GM23338 (cell line): ENCODE results near the gene BAD. TPM values are rescaled to one million over a fixed set of nuclear protein-coding genes. Genes with fewer than 3 reads are reported as not detected.

ENCODE experiments used
- ATAC-seq: fragments of 200-7000 bp; cut with Tn5 transposase; 3 replicates; pipeline ENCODE4 v1.9.1; 2020
- DNase-seq: peaks from one replicate; pipeline ENCODE4 v3.0.0-alpha.2; 2015; ENCODE audit warnings: low spot score
- H2AFZ ChIP-seq: fragments of 200-600 bp; sonication (generic); 2 replicates; pipeline ENCODE4 v1.8.0; 2016; ENCODE audit warnings: antibody characterized with exemption, mild to moderate bottlenecking, moderate library complexity
- H3F3A ChIP-seq: fragments of 200-600 bp; sonication (generic); replicated peaks from 2 replicates; pipeline ENCODE4 v1.8.0; 2017; ENCODE audit warnings: antibody characterized with exemption, mixed run types, low read depth
- H3K27ac ChIP-seq: fragments of 200-600 bp; sonication (generic); 2 replicates; pipeline ENCODE4 v1.6.1; 2016; ENCODE audit warnings: low read depth
- H3K27me3 ChIP-seq: fragments of 200-600 bp; sonication (generic); 2 replicates; pipeline ENCODE4 v1.8.0; 2016; ENCODE audit warnings: mild to moderate bottlenecking, mixed run types, moderate library complexity; ENCODE audit not compliant: insufficient read depth
- H3K36me3 ChIP-seq: fragments of 200-600 bp; sonication (generic); 2 replicates; pipeline ENCODE4 v1.8.0; 2016; ENCODE audit warnings: mild to moderate bottlenecking; ENCODE audit not compliant: insufficient read depth
- H3K4me1 ChIP-seq: fragments of 200-600 bp; sonication (generic); 2 replicates; pipeline ENCODE4 v1.8.0; 2016; ENCODE audit warnings: mild to moderate bottlenecking, moderate library complexity; ENCODE audit not compliant: insufficient read depth
- H3K4me2 ChIP-seq: fragments of 200-600 bp; sonication (generic); 2 replicates; pipeline ENCODE4 v1.7.1; 2017; ENCODE audit warnings: mixed run types
- H3K4me3 ChIP-seq: fragments of 200-600 bp; sonication (generic); 2 replicates; pipeline ENCODE4 v1.6.1; 2016; ENCODE audit warnings: mixed run types
- H3K79me2 ChIP-seq: fragments of 200-600 bp; sonication (generic); replicated peaks from 2 replicates; pipeline ENCODE4 v1.8.0; 2017; ENCODE audit warnings: mild to moderate bottlenecking; ENCODE audit not compliant: insufficient read depth
- H3K9me2 ChIP-seq: fragments of 200-600 bp; sonication (generic); 2 replicates; pipeline ENCODE4 v1.8.0; 2017; ENCODE audit not compliant: insufficient read depth
- H4K20me1 ChIP-seq: fragments of 200-600 bp; sonication (generic); replicated peaks from 2 replicates; pipeline ENCODE4 v1.8.0; 2017; ENCODE audit warnings: mild to moderate bottlenecking; ENCODE audit not compliant: insufficient read depth
- H3K27ac Mint-ChIP-seq: 2 replicates; pipeline ENCODE4 v1.8.0; 2020; ENCODE audit warnings: inconsistent platforms, mild to moderate bottlenecking, moderate library complexity, mixed read lengths
- H3K27me3 Mint-ChIP-seq: 3 replicates; pipeline ENCODE4 v1.8.0; 2022; ENCODE audit warnings: low read depth, mild to moderate bottlenecking, moderate library complexity, mixed read lengths, inconsistent platforms; ENCODE audit not compliant: insufficient read depth, poor library complexity
- H3K36me3 Mint-ChIP-seq: 3 replicates; pipeline ENCODE4 v1.8.0; 2021; ENCODE audit warnings: low read depth, mild to moderate bottlenecking, inconsistent platforms, moderate library complexity, mixed read lengths
- H3K4me1 Mint-ChIP-seq: 3 replicates; pipeline ENCODE4 v1.8.0; 2020; ENCODE audit warnings: mild to moderate bottlenecking, inconsistent platforms, mixed read lengths
- H3K4me3 Mint-ChIP-seq: 3 replicates; pipeline ENCODE4 v1.8.0; 2021; ENCODE audit warnings: moderate library complexity, mild to moderate bottlenecking, inconsistent platforms, mixed read lengths
- H3K9me3 Mint-ChIP-seq: 3 replicates; pipeline ENCODE4 v1.8.0; 2020; ENCODE audit warnings: moderate library complexity, mild to moderate bottlenecking, inconsistent platforms, mixed read lengths
- CREB1 ChIP-seq: fragments of 250-450 bp; sonication (Bioruptor Pico); IDR thresholded peaks from 2 replicates; pipeline ENCODE4 v1.5.0; 2020; ENCODE audit warnings: low read depth, mild to moderate bottlenecking, moderate library complexity
- EZH2 ChIP-seq: fragments of 200-600 bp; sonication (generic); IDR thresholded peaks from one replicate; pipeline ENCODE4 v1.8.0; 2017; ENCODE audit warnings: antibody characterized with exemption, mild to moderate bottlenecking, low read depth; ENCODE audit not compliant: unreplicated experiment
- EZH2phosphoT487 ChIP-seq: fragments of 200-600 bp; sonication (generic); IDR thresholded peaks from one replicate; pipeline ENCODE4 v1.8.1; 2018; ENCODE audit warnings: antibody characterized with exemption; ENCODE audit not compliant: unreplicated experiment
- JUNB ChIP-seq: IDR thresholded peaks from one replicate; pipeline ENCODE4 v1.6.1; 2016; ENCODE audit warnings: antibody characterized with exemption; ENCODE audit not compliant: unreplicated experiment
- NANOG ChIP-seq: IDR thresholded peaks from 2 replicates; pipeline ENCODE4 v1.6.1; 2016; ENCODE audit warnings: antibody characterized with exemption, borderline replicate concordance
- POLR2AphosphoS5 ChIP-seq: IDR thresholded peaks from 2 replicates; pipeline ENCODE4 v1.6.1; 2016; ENCODE audit warnings: antibody characterized with exemption, low read depth
- STAT1 ChIP-seq: IDR thresholded peaks from one replicate; pipeline ENCODE4 v1.6.1; 2016; ENCODE audit warnings: antibody characterized with exemption; ENCODE audit not compliant: unreplicated experiment
- ZNF114 ChIP-seq: fragments of 250-450 bp; sonication (Bioruptor Pico); IDR thresholded peaks from 2 replicates; pipeline ENCODE4 v1.5.0; 2020; ENCODE audit warnings: mild to moderate bottlenecking, moderate library complexity
- ZNF331 ChIP-seq: fragments of 250-450 bp; sonication (Bioruptor Pico); IDR thresholded peaks from 2 replicates; pipeline ENCODE4 v1.5.0; 2020; ENCODE audit warnings: low read depth, mild to moderate bottlenecking, moderate library complexity
- polyA plus RNA-seq: library from polyadenylated mRNA; unstranded; fragments of >200 nt; fragmentation: Nextera tagmentation; extraction: Ambion mirVana; gene quantifications from 2 replicates; pipeline ENCODE4 v1.2.1, GENCODE V29; 2016
- total RNA-seq: library from RNA; depleted of rRNA; stranded (reverse); fragments of >200 nt; shearing (Covaris generic); gene quantifications from 2 replicates; pipeline ENCODE4 v1.2.3, GENCODE V29; 2014
- TF ChIP-seq, protein P1 (sequence below): IDR thresholded peaks from one replicate; pipeline ENCODE4 v1.6.1; 2018; ENCODE audit warnings: antibody characterized with exemption; ENCODE audit not compliant: unreplicated experiment
- TF ChIP-seq, protein P2 (sequence below): fragments of 250-450 bp; sonication (Bioruptor Pico); IDR thresholded peaks from 2 replicates; pipeline ENCODE4 v1.5.0; 2020; ENCODE audit warnings: mild to moderate bottlenecking, moderate library complexity
- TF ChIP-seq, protein P3 (sequence below), 2 experiments: fragments of 200-600 bp in 1 of 2; sonication (generic) in 1 of 2; conservative IDR thresholded peaks; 2 replicates each; pipeline versions ENCODE4 v1.5.1 to v1.6.1; 2016 to 2017; ENCODE audit warnings: antibody characterized with exemption in 2 of 2, low read depth in 2 of 2, mild to moderate bottlenecking in 2 of 2, moderate library complexity in 1 of 2
- TF ChIP-seq, protein P4 (sequence below): IDR thresholded peaks from 2 replicates; pipeline ENCODE4 v1.6.1; 2016; ENCODE audit warnings: antibody characterized with exemption

BAD gene
- total and polyA plus RNA-seq, 2 experiments from 2014 or later = 46.3 to 46.4 TPM

DNA sequence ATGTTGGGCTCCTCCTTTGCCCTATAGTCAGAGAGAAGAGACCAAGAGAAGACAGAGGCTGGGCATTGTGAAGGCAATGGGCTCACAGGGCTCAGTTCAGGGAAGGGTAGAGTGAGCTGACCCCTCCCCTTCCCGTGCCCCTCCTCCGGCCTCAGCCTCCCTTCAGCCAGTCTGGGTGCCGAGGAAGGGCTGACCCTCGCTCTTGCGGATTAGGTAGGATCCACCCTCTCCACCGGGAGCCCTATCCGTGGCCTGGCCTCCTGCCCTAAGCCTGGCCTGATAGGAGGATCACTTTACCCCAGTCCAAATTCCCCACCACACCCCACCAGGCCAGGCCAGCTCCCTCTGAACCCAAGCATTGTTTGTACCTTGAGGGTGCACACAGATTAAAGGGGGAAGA, 35.9 kb downstream of the BAD start:
- peak overlapping the region; percentile 100; the same call in 1 of the 2 replicates for H3K4me3 ChIP-seq
- H3K79me2 ChIP-seq = peaks cover 36% of the 10 kb centered on the region
- H3K4me1 ChIP-seq = peaks cover 38% of the 10 kb centered on the region
- peak overlapping the region; percentile 100 for H3K4me2 ChIP-seq
- peak overlapping the region; percentile 88 for H3K4me3 Mint-ChIP-seq
- peaks cover 30% of the 10 kb centered on the region for H3K27me3 Mint-ChIP-seq
- H3K27ac ChIP-seq = peak overlapping the region; percentile 96
- H3K4me1 Mint-ChIP-seq = peaks cover 40% of the 10 kb centered on the region
- peak; percentile 9 for ATAC-seq
- no peak overlapping the region for H2AFZ ChIP-seq
- H3K9me2 ChIP-seq = no peaks in the 10 kb centered on the region
- H4K20me1 ChIP-seq = no peaks in the 10 kb centered on the region; the same call in none of the 2 replicates
- DNase-seq = peak; percentile 68
- TF ChIP-seq EZH2phosphoT487 (no peak), STAT1 (no peak), ZNF331 (no peak), NANOG (no peak), CREB1 (CRISPR knock-in tag) (no peak), ZNF114 (CRISPR knock-in tag) (no peak), POLR2AphosphoS5 (no peak; the same call in 1 of the 2 replicates), JUNB (no peak), EZH2 (no peak)
- TF ChIP-seq, protein P1, sequence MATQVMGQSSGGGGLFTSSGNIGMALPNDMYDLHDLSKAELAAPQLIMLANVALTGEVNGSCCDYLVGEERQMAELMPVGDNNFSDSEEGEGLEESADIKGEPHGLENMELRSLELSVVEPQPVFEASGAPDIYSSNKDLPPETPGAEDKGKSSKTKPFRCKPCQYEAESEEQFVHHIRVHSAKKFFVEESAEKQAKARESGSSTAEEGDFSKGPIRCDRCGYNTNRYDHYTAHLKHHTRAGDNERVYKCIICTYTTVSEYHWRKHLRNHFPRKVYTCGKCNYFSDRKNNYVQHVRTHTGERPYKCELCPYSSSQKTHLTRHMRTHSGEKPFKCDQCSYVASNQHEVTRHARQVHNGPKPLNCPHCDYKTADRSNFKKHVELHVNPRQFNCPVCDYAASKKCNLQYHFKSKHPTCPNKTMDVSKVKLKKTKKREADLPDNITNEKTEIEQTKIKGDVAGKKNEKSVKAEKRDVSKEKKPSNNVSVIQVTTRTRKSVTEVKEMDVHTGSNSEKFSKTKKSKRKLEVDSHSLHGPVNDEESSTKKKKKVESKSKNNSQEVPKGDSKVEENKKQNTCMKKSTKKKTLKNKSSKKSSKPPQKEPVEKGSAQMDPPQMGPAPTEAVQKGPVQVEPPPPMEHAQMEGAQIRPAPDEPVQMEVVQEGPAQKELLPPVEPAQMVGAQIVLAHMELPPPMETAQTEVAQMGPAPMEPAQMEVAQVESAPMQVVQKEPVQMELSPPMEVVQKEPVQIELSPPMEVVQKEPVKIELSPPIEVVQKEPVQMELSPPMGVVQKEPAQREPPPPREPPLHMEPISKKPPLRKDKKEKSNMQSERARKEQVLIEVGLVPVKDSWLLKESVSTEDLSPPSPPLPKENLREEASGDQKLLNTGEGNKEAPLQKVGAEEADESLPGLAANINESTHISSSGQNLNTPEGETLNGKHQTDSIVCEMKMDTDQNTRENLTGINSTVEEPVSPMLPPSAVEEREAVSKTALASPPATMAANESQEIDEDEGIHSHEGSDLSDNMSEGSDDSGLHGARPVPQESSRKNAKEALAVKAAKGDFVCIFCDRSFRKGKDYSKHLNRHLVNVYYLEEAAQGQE = no peak
- TF ChIP-seq, protein P2, sequence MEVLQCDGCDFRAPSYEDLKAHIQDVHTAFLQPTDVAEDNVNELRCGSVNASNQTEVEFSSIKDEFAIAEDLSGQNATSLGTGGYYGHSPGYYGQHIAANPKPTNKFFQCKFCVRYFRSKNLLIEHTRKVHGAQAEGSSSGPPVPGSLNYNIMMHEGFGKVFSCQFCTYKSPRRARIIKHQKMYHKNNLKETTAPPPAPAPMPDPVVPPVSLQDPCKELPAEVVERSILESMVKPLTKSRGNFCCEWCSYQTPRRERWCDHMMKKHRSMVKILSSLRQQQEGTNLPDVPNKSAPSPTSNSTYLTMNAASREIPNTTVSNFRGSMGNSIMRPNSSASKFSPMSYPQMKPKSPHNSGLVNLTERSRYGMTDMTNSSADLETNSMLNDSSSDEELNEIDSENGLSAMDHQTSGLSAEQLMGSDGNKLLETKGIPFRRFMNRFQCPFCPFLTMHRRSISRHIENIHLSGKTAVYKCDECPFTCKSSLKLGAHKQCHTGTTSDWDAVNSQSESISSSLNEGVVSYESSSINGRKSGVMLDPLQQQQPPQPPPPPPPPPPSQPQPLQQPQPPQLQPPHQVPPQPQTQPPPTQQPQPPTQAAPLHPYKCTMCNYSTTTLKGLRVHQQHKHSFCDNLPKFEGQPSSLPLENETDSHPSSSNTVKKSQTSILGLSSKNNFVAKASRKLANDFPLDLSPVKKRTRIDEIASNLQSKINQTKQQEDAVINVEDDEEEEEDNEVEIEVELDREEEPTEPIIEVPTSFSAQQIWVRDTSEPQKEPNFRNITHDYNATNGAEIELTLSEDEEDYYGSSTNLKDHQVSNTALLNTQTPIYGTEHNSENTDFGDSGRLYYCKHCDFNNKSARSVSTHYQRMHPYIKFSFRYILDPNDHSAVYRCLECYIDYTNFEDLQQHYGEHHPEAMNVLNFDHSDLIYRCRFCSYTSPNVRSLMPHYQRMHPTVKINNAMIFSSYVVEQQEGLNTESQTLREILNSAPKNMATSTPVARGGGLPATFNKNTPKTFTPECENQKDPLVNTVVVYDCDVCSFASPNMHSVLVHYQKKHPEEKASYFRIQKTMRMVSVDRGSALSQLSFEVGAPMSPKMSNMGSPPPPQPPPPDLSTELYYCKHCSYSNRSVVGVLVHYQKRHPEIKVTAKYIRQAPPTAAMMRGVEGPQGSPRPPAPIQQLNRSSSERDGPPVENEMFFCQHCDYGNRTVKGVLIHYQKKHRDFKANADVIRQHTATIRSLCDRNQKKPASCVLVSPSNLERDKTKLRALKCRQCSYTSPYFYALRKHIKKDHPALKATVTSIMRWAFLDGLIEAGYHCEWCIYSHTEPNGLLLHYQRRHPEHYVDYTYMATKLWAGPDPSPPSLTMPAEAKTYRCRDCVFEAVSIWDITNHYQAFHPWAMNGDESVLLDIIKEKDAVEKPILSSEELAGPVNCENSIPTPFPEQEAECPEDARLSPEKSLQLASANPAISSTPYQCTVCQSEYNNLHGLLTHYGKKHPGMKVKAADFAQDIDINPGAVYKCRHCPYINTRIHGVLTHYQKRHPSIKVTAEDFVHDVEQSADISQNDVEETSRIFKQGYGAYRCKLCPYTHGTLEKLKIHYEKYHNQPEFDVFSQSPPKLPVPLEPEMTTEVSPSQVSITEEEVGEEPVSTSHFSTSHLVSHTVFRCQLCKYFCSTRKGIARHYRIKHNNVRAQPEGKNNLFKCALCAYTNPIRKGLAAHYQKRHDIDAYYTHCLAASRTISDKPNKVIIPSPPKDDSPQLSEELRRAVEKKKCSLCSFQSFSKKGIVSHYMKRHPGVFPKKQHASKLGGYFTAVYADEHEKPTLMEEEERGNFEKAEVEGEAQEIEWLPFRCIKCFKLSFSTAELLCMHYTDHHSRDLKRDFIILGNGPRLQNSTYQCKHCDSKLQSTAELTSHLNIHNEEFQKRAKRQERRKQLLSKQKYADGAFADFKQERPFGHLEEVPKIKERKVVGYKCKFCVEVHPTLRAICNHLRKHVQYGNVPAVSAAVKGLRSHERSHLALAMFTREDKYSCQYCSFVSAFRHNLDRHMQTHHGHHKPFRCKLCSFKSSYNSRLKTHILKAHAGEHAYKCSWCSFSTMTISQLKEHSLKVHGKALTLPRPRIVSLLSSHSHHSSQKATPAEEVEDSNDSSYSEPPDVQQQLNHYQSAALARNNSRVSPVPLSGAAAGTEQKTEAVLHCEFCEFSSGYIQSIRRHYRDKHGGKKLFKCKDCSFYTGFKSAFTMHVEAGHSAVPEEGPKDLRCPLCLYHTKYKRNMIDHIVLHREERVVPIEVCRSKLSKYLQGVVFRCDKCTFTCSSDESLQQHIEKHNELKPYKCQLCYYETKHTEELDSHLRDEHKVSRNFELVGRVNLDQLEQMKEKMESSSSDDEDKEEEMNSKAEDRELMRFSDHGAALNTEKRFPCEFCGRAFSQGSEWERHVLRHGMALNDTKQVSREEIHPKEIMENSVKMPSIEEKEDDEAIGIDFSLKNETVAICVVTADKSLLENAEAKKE = no peak
- TF ChIP-seq, protein P3, sequence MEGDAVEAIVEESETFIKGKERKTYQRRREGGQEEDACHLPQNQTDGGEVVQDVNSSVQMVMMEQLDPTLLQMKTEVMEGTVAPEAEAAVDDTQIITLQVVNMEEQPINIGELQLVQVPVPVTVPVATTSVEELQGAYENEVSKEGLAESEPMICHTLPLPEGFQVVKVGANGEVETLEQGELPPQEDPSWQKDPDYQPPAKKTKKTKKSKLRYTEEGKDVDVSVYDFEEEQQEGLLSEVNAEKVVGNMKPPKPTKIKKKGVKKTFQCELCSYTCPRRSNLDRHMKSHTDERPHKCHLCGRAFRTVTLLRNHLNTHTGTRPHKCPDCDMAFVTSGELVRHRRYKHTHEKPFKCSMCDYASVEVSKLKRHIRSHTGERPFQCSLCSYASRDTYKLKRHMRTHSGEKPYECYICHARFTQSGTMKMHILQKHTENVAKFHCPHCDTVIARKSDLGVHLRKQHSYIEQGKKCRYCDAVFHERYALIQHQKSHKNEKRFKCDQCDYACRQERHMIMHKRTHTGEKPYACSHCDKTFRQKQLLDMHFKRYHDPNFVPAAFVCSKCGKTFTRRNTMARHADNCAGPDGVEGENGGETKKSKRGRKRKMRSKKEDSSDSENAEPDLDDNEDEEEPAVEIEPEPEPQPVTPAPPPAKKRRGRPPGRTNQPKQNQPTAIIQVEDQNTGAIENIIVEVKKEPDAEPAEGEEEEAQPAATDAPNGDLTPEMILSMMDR (conservative IDR thresholded peaks at IDR 0.05; ENCODE audit: low read depth in 2 of 2) = no peak
- TF ChIP-seq, protein P4, sequence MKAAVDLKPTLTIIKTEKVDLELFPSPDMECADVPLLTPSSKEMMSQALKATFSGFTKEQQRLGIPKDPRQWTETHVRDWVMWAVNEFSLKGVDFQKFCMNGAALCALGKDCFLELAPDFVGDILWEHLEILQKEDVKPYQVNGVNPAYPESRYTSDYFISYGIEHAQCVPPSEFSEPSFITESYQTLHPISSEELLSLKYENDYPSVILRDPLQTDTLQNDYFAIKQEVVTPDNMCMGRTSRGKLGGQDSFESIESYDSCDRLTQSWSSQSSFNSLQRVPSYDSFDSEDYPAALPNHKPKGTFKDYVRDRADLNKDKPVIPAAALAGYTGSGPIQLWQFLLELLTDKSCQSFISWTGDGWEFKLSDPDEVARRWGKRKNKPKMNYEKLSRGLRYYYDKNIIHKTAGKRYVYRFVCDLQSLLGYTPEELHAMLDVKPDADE = no peak
- H3K36me3 Mint-ChIP-seq = peaks cover 8% of the 10 kb centered on the region
- H3K27me3 ChIP-seq = no peaks in the 10 kb centered on the region
- peaks cover 41% of the 10 kb centered on the region for H3F3A ChIP-seq
- no peaks in the 10 kb centered on the region for H3K36me3 ChIP-seq
- peak overlapping the region; percentile 94 for H3K27ac Mint-ChIP-seq
- no peaks in the 10 kb centered on the region for H3K9me3 Mint-ChIP-seq
